ENCODE measurements around the gene TANGO6. TPM values are rescaled to one million over a fixed set of nuclear protein-coding genes. Genes with fewer than 3 reads are reported as not detected.

The TANGO6 gene
- total and polyA plus RNA-seq, 2 of the 8 experiments (the other 6 are each of a cell fraction or from before 2014, with no cell fraction given) = 5.0 to 19.5 TPM

DNA sequence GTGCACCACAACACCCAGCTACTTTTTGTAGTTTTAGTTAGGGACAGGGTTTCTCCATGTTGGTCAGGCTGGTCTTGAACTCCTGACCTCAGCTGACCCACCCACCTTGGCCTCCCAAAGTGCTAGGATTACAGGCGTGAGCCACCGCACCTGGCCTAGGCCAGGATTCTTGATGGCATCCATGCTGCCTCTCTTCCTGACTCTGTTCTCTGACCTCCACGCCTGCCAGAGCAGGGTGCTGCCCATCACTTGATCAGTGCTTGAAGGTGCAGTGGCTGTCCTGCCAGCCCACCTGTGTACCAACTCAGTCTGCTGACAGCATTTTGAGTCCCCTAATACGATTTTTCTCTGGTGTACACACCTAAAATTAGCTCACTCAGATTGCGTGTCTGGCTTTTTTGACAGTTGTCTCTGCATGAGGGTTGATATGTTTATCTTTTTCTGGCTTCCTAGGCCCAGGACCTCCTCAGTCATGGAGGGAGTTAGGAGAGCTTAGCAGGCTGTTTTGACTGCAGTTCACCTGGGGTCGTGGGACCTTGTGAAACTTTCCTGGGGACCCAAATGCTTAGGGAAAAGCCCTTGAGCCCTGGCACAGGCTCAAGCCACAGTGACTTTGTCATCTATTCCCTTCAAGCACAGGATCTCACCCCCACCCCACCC lies 268.0 kb downstream of the TANGO6 start:
- no peak overlapping the region for H3K18ac ChIP-seq (ENCODE audit: extremely low read depth, low read length)
- no peak overlapping the region for H2BK15ac ChIP-seq (ENCODE audit: low read length)
- H3K36me3 ChIP-seq (ENCODE audit: control insufficient read depth in 2 of 4, insufficient read depth in 4 of 4, low read length in 3 of 4) = peaks cover 34 to 60% (median 55%) of the 10 kb centered on the region in 4 experiments
- H3K4ac ChIP-seq (replicated peaks; ENCODE audit: insufficient read length, low read depth, low read length) = no peak overlapping the region
- DNase-seq (ENCODE audit: low read depth in 1 of 2, low spot score in 2 of 2) (no peak), FAIRE-seq (no peak)
- H3K27me3 ChIP-seq (replicated peaks in 1 of 4; ENCODE audit: control insufficient read depth in 3 of 4, extremely low read depth in 1 of 4, insufficient read depth in 3 of 4, low read length in 3 of 4) = no peaks in the 10 kb centered on the region
- H3K4me1 ChIP-seq (replicated peaks in 1 of 4; ENCODE audit: control insufficient read depth in 3 of 4, insufficient read depth in 4 of 4, low read length in 3 of 4) = peaks cover 4 to 17% (median 12%) of the 10 kb centered on the region in 4 experiments
- H3K9me3 ChIP-seq (ENCODE audit: insufficient read depth in 2 of 2, low read depth in 1 of 2, low read length in 1 of 2) = no peaks in the 10 kb centered on the region
- no peak overlapping the region for H3K4me3 ChIP-seq (ENCODE audit: extremely low read depth in 1 of 4, insufficient read depth in 2 of 4, low read depth in 3 of 4, low read length in 4 of 4)
- H3K27ac ChIP-seq (ENCODE audit: low read depth, low read length) = no peak overlapping the region
- ChIA-PET POLR2A (ENCODE audit: partially characterized antibody) (interaction anchor here (0.6 to 3.8 kb wide), 8 partner anchors 9 to 76 kb away, joined by 3 to 20 read pairs (median 6); partner anchors contain the start of genes CHTF8 and UTP4), CTCF (ENCODE audit: partially characterized antibody) (interaction anchor here (0.6 to 10.6 kb wide), 16 partner anchors 10 to 1208 kb away, joined by 3 to 174 read pairs (median 6); no protein-coding TSS in a partner anchor)
- H2BK120ac ChIP-seq (replicated peaks; ENCODE audit: low read depth, low read length) = no peak overlapping the region
- no peak overlapping the region for H2AFZ ChIP-seq (ENCODE audit: low read length)
- peaks cover 10 to 20% of the 10 kb centered on the region in 2 experiments for H4K20me1 ChIP-seq (replicated peaks in 1 of 2; ENCODE audit: control insufficient read depth in 1 of 2, insufficient read depth in 2 of 2, low read length in 2 of 2)
- H3K56ac ChIP-seq (replicated peaks; ENCODE audit: insufficient read length, low read depth, low read length) = no peak overlapping the region
- H3K9ac ChIP-seq (replicated peaks in 1 of 4; ENCODE audit: extremely low read depth in 1 of 4, low read depth in 3 of 4, low read length in 3 of 4) = no peak overlapping the region
- H3K79me1 ChIP-seq (ENCODE audit: low read depth, low read length) = peaks cover 33% of the 10 kb centered on the region
- H4K8ac ChIP-seq (ENCODE audit: extremely low read depth, insufficient read depth, low read length) = no peak overlapping the region
- no peak overlapping the region for H3K14ac ChIP-seq (ENCODE audit: insufficient read length)
- no peak overlapping the region for H4K91ac ChIP-seq (replicated peaks; ENCODE audit: insufficient read length, low read length)
- H2AK5ac ChIP-seq (ENCODE audit: low read depth, low read length) = no peak overlapping the region
- H3K23ac ChIP-seq (ENCODE audit: insufficient read length) = no peak overlapping the region
- peaks cover 11 to 55% of the 10 kb centered on the region in 2 experiments; a peak in 3 of 4 replicates for H3K79me2 ChIP-seq (ENCODE audit: control insufficient read depth in 1 of 2, insufficient read depth in 2 of 2, low read length in 2 of 2)
- no peak overlapping the region for H2BK12ac ChIP-seq (ENCODE audit: low read depth, low read length)
- H2BK20ac ChIP-seq (ENCODE audit: low read length) = no peak overlapping the region
- H3K23me2 ChIP-seq (ENCODE audit: low read depth, low read length) = peaks cover 17% of the 10 kb centered on the region
- H2BK5ac ChIP-seq (ENCODE audit: low read depth, low read length) = no peak overlapping the region
- WGBS, 2 experiments (ENCODE audit: extremely low coverage in 1 of 2, insufficient coverage in 1 of 2, insufficient read length in 1 of 2, insufficient replicate concordance in 2 of 2, low coverage in 1 of 2, low lambda C conversion rate in 2 of 2, missing lambda C conversion rate in 1 of 2) = 90% methylated on average over 6 of the region's 6 CpGs; no CpG with 5 or more reads in 1 of the 2 experiments
- no peak overlapping the region for H4K5ac ChIP-seq (ENCODE audit: insufficient read length, low read depth, low read length)
- no peak overlapping the region for H3K4me2 ChIP-seq (ENCODE audit: insufficient read depth in 1 of 2, low read depth in 2 of 2, low read length in 2 of 2)
